GM23248 (cell line): Measurements from ENCODE around the gene FCN1. TPM values are rescaled to one million over a fixed set of nuclear protein-coding genes. Genes with fewer than 3 reads are reported as not detected.

ENCODE experiments used
- DNase-seq: peaks from one replicate; pipeline ENCODE4 v3.0.0-alpha.2; 2015
- H2AFZ ChIP-seq: fragments of 200-600 bp; sonication (generic); 2 replicates; pipeline ENCODE4 v1.6.1; 2016; ENCODE audit warnings: antibody characterized with exemption
- H3F3A ChIP-seq: fragments of 200-600 bp; sonication (generic); 2 replicates; pipeline ENCODE4 v1.6.1; 2016; ENCODE audit warnings: mild to moderate bottlenecking, antibody characterized with exemption, mixed run types; ENCODE audit not compliant: insufficient read depth
- H3K27ac ChIP-seq: fragments of 200-600 bp; sonication (generic); 2 replicates; pipeline ENCODE4 v1.5.1; 2016; ENCODE audit warnings: mild to moderate bottlenecking
- H3K27me3 ChIP-seq: fragments of 200-600 bp; sonication (generic); replicated peaks from 2 replicates; pipeline ENCODE4 v1.6.1; 2016; ENCODE audit warnings: mild to moderate bottlenecking; ENCODE audit not compliant: insufficient read depth
- H3K36me3 ChIP-seq: fragments of 200-600 bp; sonication (generic); 2 replicates; pipeline ENCODE4 v1.6.1; 2016; ENCODE audit warnings: low read depth, mild to moderate bottlenecking
- H3K4me1 ChIP-seq: fragments of 200-600 bp; sonication (generic); 2 replicates; pipeline ENCODE4 v1.6.1; 2016; ENCODE audit warnings: mild to moderate bottlenecking; ENCODE audit not compliant: insufficient read depth
- H3K4me2 ChIP-seq: fragments of 200-600 bp; sonication (generic); one replicate; pipeline ENCODE4 v1.6.1; 2016; ENCODE audit warnings: mild to moderate bottlenecking; ENCODE audit not compliant: unreplicated experiment
- H3K4me3 ChIP-seq: fragments of 200-600 bp; sonication (generic); 2 replicates; pipeline ENCODE4 v1.5.1; 2016; ENCODE audit warnings: mild to moderate bottlenecking
- H3K79me2 ChIP-seq: fragments of 200-600 bp; sonication (generic); 2 replicates; pipeline ENCODE4 v1.6.1; 2016; ENCODE audit warnings: mild to moderate bottlenecking; ENCODE audit not compliant: insufficient read depth
- H3K9ac ChIP-seq: fragments of 200-600 bp; sonication (generic); 2 replicates; pipeline ENCODE4 v1.6.1; 2016; ENCODE audit warnings: mild to moderate bottlenecking
- H3K9me2 ChIP-seq: fragments of 200-600 bp; sonication (generic); 2 replicates; pipeline ENCODE4 v1.6.1; 2016; ENCODE audit warnings: mixed run types, mild to moderate bottlenecking, moderate library complexity; ENCODE audit not compliant: insufficient read depth
- H3K9me3 ChIP-seq: fragments of 200-600 bp; sonication (generic); one replicate; pipeline ENCODE4 v1.6.1; 2017; ENCODE audit warnings: low read depth
- H4K20me1 ChIP-seq: fragments of 200-600 bp; sonication (generic); 2 replicates; pipeline ENCODE4 v1.6.0; 2016; ENCODE audit not compliant: insufficient read depth
- EZH2 ChIP-seq: fragments of 200-600 bp; sonication (generic); IDR thresholded peaks from 2 replicates; pipeline ENCODE4 v1.6.1; 2018; ENCODE audit warnings: antibody characterized with exemption, mild to moderate bottlenecking; ENCODE audit not compliant: insufficient read depth, poor library complexity, severe bottlenecking
- EZH2phosphoT487 ChIP-seq: fragments of 200-600 bp; sonication (generic); IDR thresholded peaks from 2 replicates; pipeline ENCODE4 v1.6.1; 2018; ENCODE audit warnings: antibody characterized with exemption, moderate library complexity, mild to moderate bottlenecking, low read depth; ENCODE audit not compliant: insufficient read depth
- WGBS, 2 experiments: methylation state at CpG; one replicate each; pipeline ENCODE4 v1.1.6; 2015 to 2017; ENCODE audit warnings: low lambda C conversion rate in 2 of 2, low coverage in 1 of 2; ENCODE audit errors: missing lambda C conversion rate in 2 of 2; 5-methylcytosine and 5-hydroxymethylcytosine counted together
- in situ Hi-C: fragments of 300-500 bp; cut with MboI; formaldehyde crosslinking; loops from 2 replicates; pipeline ENCODE4 v1.15.0; 2020
- polyA plus RNA-seq: library from polyadenylated mRNA; unstranded; fragments of >200 nt; fragmentation: Nextera tagmentation; extraction: Ambion mirVana; gene quantifications from 2 replicates; pipeline ENCODE4 v1.2.1, GENCODE V29; 2016
- total RNA-seq: library from RNA; depleted of rRNA; stranded (reverse); fragments of >200 nt; shearing (Covaris generic); gene quantifications from 2 replicates; pipeline ENCODE4 v1.2.3, GENCODE V29; 2014

FCN1 gene
- total and polyA plus RNA-seq, 2 experiments from 2014 or later: not detected

- in situ Hi-C loops: no loop called here
- H3K79me2 ChIP-seq: no peaks in the 10 kb centered on the region
- no peak overlapping the region for H3K4me3 ChIP-seq
- no peaks in the 10 kb centered on the region for H3K9me3 ChIP-seq
- H3K9me2 ChIP-seq: no peaks in the 10 kb centered on the region
- no peak overlapping the region for H2AFZ ChIP-seq
- no peak overlapping the region for H3K4me2 ChIP-seq
- no peak for DNase-seq
- no peaks in the 10 kb centered on the region for H3F3A ChIP-seq
- H3K27me3 ChIP-seq: peaks cover 17% of the 10 kb centered on the region
- no peaks in the 10 kb centered on the region for H4K20me1 ChIP-seq
- no peak for TF ChIP-seq EZH2phosphoT487
- no peak for TF ChIP-seq EZH2
- H3K27ac ChIP-seq: no peak overlapping the region
- H3K4me1 ChIP-seq: no peaks in the 10 kb centered on the region
- 59 to 66% methylated on average over 16 of the region's 16 CpGs for WGBS, 2 experiments
- no peak overlapping the region for H3K9ac ChIP-seq
- H3K36me3 ChIP-seq: no peaks in the 10 kb centered on the region
These were observed 44.6 kb upstream of the FCN1 start for GRCh38 chr9:134962065-134962972.

- in situ Hi-C loops: no loop called here
- no peak overlapping the region for H3K27ac ChIP-seq
- WGBS, 2 experiments: 36 to 38% methylated on average over 20 to 21 of the region's 21 CpGs
- DNase-seq: no peak
- H3K27me3 ChIP-seq: peaks cover 17% of the 10 kb centered on the region
- no peak overlapping the region for H3K9ac ChIP-seq
- H4K20me1 ChIP-seq: no peaks in the 10 kb centered on the region
- no peaks in the 10 kb centered on the region for H3K9me3 ChIP-seq
- H3F3A ChIP-seq: no peaks in the 10 kb centered on the region
- H3K79me2 ChIP-seq: no peaks in the 10 kb centered on the region
- TF ChIP-seq EZH2phosphoT487 (no peak), EZH2 (no peak)
- H3K9me2 ChIP-seq: no peaks in the 10 kb centered on the region
- H3K4me1 ChIP-seq: no peaks in the 10 kb centered on the region
- H3K36me3 ChIP-seq: no peaks in the 10 kb centered on the region
- H2AFZ ChIP-seq: no peak overlapping the region
- H3K4me3 ChIP-seq: no peak overlapping the region
- H3K4me2 ChIP-seq: no peak overlapping the region
These were observed 43.8 kb upstream of the FCN1 start for GRCh38 chr9:134961331-134962064.

DNA sequence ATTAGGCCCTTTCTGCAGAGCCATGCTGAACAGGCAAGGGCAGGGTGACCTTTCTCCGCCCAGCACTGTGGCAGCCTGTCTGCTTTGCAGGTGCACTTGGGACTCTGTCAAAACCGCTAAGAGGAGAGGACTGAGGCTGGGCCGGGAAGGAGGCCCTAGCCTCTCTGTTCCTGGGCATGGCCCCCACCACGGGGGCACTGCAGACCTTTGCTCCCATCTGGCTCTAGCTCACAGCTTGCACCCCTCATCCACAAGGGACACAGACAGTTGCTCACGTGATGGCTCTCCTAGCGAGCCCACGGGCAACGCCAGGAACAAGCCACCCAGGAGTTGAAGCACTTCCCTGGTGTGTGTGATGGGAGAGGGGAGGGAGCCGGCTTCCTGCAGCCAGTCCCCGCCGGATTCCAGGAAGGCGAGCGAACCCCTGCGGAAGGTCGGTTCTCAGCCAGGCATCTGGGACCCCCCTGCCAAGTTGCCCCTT lies 43.0 kb upstream of the FCN1 start:
- 66 to 73% methylated on average over 14 to 15 of the region's 15 CpGs for WGBS, 2 experiments
- peaks cover 17% of the 10 kb centered on the region for H3K27me3 ChIP-seq
- no peak overlapping the region for H3K4me3 ChIP-seq
- H4K20me1 ChIP-seq: no peaks in the 10 kb centered on the region
- no peak overlapping the region for H3K4me2 ChIP-seq
- no peak overlapping the region for H3K9ac ChIP-seq
- no peaks in the 10 kb centered on the region for H3K36me3 ChIP-seq
- DNase-seq: no peak
- no peaks in the 10 kb centered on the region for H3K9me2 ChIP-seq
- no peaks in the 10 kb centered on the region for H3K4me1 ChIP-seq
- in situ Hi-C loops: no loop called here
- H3F3A ChIP-seq: no peaks in the 10 kb centered on the region
- H3K9me3 ChIP-seq: no peaks in the 10 kb centered on the region
- no peak overlapping the region for H3K27ac ChIP-seq
- no peak for TF ChIP-seq EZH2
- no peak for TF ChIP-seq EZH2phosphoT487
- H2AFZ ChIP-seq: no peak overlapping the region
- H3K79me2 ChIP-seq: no peaks in the 10 kb centered on the region

DNA sequence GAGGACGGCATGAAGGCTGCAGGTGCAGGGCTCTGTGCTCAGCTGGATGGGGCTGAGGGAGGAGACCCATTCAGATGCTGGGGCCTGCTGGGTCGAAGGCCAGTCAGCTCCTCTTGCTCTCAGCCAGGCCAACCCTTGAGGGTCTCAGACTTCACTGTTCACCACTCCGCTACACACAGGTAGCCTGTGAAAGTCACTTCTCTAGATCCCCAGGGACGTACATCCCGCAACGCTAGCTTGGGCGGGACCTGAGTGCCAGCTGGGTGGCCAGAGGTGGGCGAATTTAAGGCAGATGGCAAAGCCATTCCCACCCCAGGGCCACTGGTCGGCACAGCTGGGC lies 42.2 kb upstream of the FCN1 start:
- Histone ChIP-seq H3K4me3 (no peak overlapping the region), H3K79me2 (no peaks in the 10 kb centered on the region), H3K4me2 (no peak overlapping the region), H3K9ac (no peak overlapping the region), H3K27ac (no peak overlapping the region), H2AFZ (no peak overlapping the region), H3K9me2 (no peaks in the 10 kb centered on the region), H4K20me1 (no peaks in the 10 kb centered on the region), H3F3A (no peaks in the 10 kb centered on the region), H3K9me3 (no peaks in the 10 kb centered on the region), H3K36me3 (no peaks in the 10 kb centered on the region), H3K4me1 (no peaks in the 10 kb centered on the region), H3K27me3 (peaks cover 11% of the 10 kb centered on the region)
- no peak for TF ChIP-seq EZH2
- DNase-seq: no peak
- WGBS, 2 experiments: 43 to 48% methylated on average over 9 of the region's 9 CpGs
- in situ Hi-C loops: no loop called here
